Fibroblast of pulmonary artery (primary cell): ENCODE measurements around the gene DNM2.

Experiments used
- DNase-seq: peaks from one replicate; pipeline ENCODE4 v3.0.0-alpha.2; 2010; ENCODE audit warnings: low read depth
- H3K4me3 ChIP-seq: replicated peaks from 2 replicates; pipeline ENCODE4 v1.5.1; 2011; ENCODE audit warnings: low read depth, mild to moderate bottlenecking, control low read depth, low read length, moderate library complexity
- CTCF ChIP-seq: IDR thresholded peaks from 2 replicates; pipeline ENCODE4 v1.5.1; 2011; ENCODE audit warnings: mild to moderate bottlenecking, control low read depth, low read length, inconsistent platforms; ENCODE audit errors: missing control alignments

DNM2 gene

DNA sequence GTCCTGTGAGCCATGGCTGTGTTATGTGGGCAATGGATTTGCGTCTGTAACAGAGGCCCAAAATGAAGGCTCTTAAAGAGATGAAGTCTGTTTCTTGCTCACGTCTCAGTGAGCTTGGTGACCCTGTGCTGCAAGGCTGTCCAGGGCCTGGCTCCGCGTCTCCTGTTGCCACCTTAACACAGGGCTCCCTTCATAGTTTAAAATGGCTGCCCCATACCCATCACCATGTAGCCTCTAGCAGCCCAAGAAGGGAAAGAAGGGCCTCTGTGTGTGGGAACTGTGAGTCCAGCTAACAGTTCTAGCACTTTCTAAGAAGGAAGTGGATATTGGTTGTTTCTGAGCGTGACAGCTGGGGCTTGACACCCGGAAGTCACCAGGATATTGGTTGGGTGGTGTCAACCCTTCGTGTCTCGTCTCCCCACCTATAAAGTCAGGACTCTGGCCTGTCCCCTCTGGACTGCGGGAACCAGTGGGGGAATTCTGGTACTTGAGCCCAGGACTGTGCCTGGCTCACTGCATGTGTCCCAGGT is 97.2 kb downstream of the DNM2 start:
- no peak overlapping the region for H3K4me3 ChIP-seq

GRCh38 chr19:10815969-10816644 is 98.2 kb downstream of the DNM2 start:
- peak overlapping the region; percentile 55 for H3K4me3 ChIP-seq
- no peak for TF ChIP-seq CTCF
- no peak for DNase-seq

More for the DNA sequence above, 97.2 kb downstream of the DNM2 start:
- TF ChIP-seq CTCF, result no peak
- no peak for DNase-seq

GRCh38 chr19:10816691-10817090 is 98.8 kb downstream of the DNM2 start:
- TF ChIP-seq CTCF, result no peak
- DNase-seq, result no peak
- H3K4me3 ChIP-seq, result peak overlapping the region; percentile 55

DNA sequence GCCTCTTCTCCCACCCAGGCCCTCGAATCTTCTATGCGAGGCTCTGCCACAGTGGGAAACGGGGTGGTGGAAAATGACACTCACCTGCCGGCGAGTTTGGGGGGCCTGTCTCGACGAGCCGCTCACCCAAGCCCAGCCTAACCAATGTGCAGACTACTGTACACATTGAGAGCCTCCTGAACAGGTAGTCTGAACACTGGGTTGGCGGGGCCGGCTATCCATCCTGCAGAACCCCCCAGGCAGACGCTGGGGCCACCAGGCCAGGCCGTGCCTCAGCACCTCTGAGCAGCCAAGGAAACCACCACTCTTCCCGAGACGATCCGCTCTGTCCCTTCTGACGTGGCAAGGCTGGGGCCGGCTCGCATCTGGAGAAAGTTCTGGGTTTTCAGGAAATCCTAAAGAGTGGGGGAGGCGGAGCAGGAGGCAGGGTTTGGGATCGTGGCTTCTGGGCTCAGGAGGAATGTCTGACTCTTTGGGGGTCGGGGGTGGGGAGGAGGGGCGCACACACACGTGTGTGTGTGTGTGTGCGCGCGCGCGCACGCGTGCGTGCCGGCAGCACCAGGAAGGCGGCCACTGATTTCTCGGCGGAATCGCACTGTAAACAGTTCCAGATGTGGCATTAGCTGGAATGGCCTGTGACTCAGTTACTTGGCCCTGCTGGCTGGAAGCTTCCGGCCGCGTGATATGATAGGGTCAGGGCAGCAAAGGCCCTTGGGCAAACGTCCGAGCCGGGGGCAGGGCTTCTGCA is 99.6 kb downstream of the DNM2 start:
- peak overlapping the region; percentile 55 for H3K4me3 ChIP-seq
- no peak for TF ChIP-seq CTCF
- peak; percentile 81 for DNase-seq

DNA sequence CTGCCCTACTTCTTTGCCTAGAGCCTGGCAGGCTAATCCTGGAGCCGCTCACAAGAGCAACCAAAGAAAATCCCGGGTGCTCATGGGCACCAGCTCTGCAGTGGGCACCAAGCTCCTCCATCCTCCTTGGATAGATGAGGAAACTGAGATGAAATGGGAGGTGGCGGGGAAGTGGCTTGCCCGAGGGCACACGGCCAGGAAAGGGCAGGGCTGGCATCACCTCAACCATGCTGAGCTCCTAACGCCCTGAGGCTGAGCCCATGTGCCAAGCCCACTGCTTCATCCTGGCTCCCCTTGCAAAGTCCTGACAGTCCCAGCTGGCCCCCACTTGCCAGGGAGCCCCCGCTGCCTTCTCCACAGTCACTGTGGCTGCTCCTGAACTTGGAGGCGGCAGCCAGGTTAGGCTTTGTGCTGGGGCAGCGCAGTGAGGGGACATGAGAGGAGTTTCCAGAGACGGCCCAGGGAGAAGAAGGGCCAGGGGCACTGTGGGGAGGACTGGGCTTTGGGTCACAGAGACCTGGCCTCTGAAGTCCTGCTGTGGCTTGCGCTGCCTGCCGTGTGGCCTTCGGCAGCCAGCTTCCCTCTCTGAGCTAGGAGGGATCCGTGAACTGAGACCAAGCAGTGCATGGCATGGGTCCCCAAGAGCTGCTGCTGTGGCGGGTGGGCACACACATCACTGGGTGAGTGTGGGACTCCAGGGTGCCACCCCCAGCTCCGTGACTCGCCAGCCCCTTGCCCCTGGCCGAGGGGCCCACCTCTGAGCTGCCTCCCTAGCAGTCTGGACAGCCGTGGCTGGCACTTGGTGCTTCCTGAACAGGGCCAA is 100.6 kb downstream of the DNM2 start:
- no peak overlapping the region for H3K4me3 ChIP-seq

More for the DNA sequence above, 100.6 kb downstream of the DNM2 start:
- TF ChIP-seq CTCF, result no peak
- no peak for DNase-seq
